K562 (cell line): Measurements from ENCODE around the gene CCNC. TPM values are rescaled to one million over a fixed set of nuclear protein-coding genes. Genes with fewer than 3 reads are reported as not detected.

Experiments
- DEAF1 ChIP-seq: fragments of 450-650 bp; formaldehyde crosslinking; IDR thresholded peaks from 2 replicates; pipeline ENCODE4 v1.4.0; 2020; ENCODE audit warnings: mild to moderate bottlenecking, moderate library complexity
- GABPB2 ChIP-seq: fragments of 250-450 bp; sonication (Bioruptor Pico); conservative IDR thresholded peaks from 2 replicates; pipeline ENCODE4 v1.5.1; 2021; ENCODE audit warnings: mild to moderate bottlenecking
- GATAD2A ChIP-seq: fragments of 450-650 bp; IDR thresholded peaks from 2 replicates; pipeline ENCODE4 v1.6.1; 2017
- HMBOX1 ChIP-seq: sonication (generic); IDR thresholded peaks from 2 replicates; pipeline ENCODE4 v1.6.1; 2016
- MYNN ChIP-seq, 2 experiments: sonication (generic); formaldehyde crosslinking in 1 of 2; IDR thresholded peaks; 2 replicates each; pipeline versions ENCODE4 v1.5.0 to v1.6.1; 2016 to 2020; ENCODE audit warnings: antibody characterized with exemption in 1 of 2, missing genetic modification reagents in 1 of 2
- NFIX ChIP-seq: fragments of 250-450 bp; sonication (Bioruptor Pico); IDR thresholded peaks from 2 replicates; pipeline ENCODE4 v1.4.0; 2020; ENCODE audit warnings: low read depth, mild to moderate bottlenecking, moderate library complexity
- PYGO2 ChIP-seq: fragments of 450-650 bp; IDR thresholded peaks from 2 replicates; pipeline ENCODE4 v1.6.1; 2016; ENCODE audit warnings: mild to moderate bottlenecking, missing genetic modification characterization, moderate library complexity, missing compliant biosample characterization
- RBBP5 ChIP-seq: fragments of 200-600 bp; sonication (generic); IDR thresholded peaks from 2 replicates; pipeline ENCODE4 v1.6.1; 2012; ENCODE audit warnings: borderline replicate concordance, mild to moderate bottlenecking, low read length, control low read depth, inconsistent platforms; ENCODE audit not compliant: insufficient read depth, poor library complexity, severe bottlenecking
- XRCC4 ChIP-seq: IDR thresholded peaks from one replicate; pipeline ENCODE4 v1.6.1; 2011; ENCODE audit not compliant: insufficient read depth, insufficient read length; ENCODE audit errors: extremely low read depth
- ZKSCAN3 ChIP-seq: fragments of 250-450 bp; sonication (Bioruptor Pico); IDR thresholded peaks from 2 replicates; pipeline ENCODE4 v1.4.0; 2020
- ZNF224 ChIP-seq: sonication (generic); formaldehyde crosslinking; IDR thresholded peaks from 2 replicates; pipeline ENCODE4 v1.8.0; 2022; ENCODE audit warnings: mild to moderate bottlenecking, missing genetic modification reagents
- polyA plus RNA-seq, 8 experiments: library from polyadenylated mRNA; depleted of rRNA in 4 of 8; stranded (reverse) in 5 of 8; unstranded in 3 of 8; fragments of >200 nt; fragmentation: Nextera tagmentation in 2 of 8; fragmentation: Illumina TruSeq in 1 of 8; extraction: Ambion mirVana in 2 of 8; extraction: Trizol in 1 of 8; gene quantifications; 2 replicates each; pipeline versions ENCODE4 v1.2.1 to v1.2.3, GENCODE V29; 2011 to 2014; ENCODE audit warnings: inconsistent platforms in 1 of 8, missing spikeins in 1 of 8
- total RNA-seq, 7 experiments: library from RNA; depleted of rRNA in 6 of 7; stranded (reverse); fragments of >200 nt in 6 of 7; fragmentation: Illumina TruSeq in 2 of 7; extraction: Trizol in 2 of 7; gene quantifications; 2 replicates each; pipeline versions ENCODE4 v1.2.1 to v1.2.3, GENCODE V29; 2011 to 2021; ENCODE audit warnings: low replicate concordance in 1 of 7
- TF ChIP-seq, protein P1 (sequence below): sonication (generic); formaldehyde crosslinking; IDR thresholded peaks from 2 replicates; pipeline ENCODE4 v1.8.1; 2023; ENCODE audit warnings: mild to moderate bottlenecking, missing genetic modification reagents
- TF ChIP-seq, protein P2 (sequence below): fragments of 450-650 bp; IDR thresholded peaks from 2 replicates; pipeline ENCODE4 v1.6.1; 2016; ENCODE audit warnings: mild to moderate bottlenecking
- TF ChIP-seq, protein P3 (sequence below), 2 experiments: fragments of 250-450 bp in 1 of 2; fragments of 450-650 bp in 1 of 2; sonication (Bioruptor Pico) in 1 of 2; IDR thresholded peaks; 2 replicates each; pipeline versions ENCODE4 v1.6.1 to v1.8.0; 2016 to 2021; ENCODE audit warnings: mild to moderate bottlenecking in 2 of 2, moderate library complexity in 2 of 2, missing compliant biosample characterization in 1 of 2, missing genetic modification characterization in 1 of 2
- TF ChIP-seq, protein P4 (sequence below): IDR thresholded peaks from 3 replicates; pipeline ENCODE4 v1.6.1; 2011; ENCODE audit warnings: borderline replicate concordance, mild to moderate bottlenecking; ENCODE audit not compliant: insufficient read length, insufficient read depth

CCNC gene
- total and polyA plus RNA-seq, 9 of the 15 experiments (the other 6 are each of a cell fraction or from before 2014, with no cell fraction given), result 68.7 to 177 (median 99.6) TPM

DNA sequence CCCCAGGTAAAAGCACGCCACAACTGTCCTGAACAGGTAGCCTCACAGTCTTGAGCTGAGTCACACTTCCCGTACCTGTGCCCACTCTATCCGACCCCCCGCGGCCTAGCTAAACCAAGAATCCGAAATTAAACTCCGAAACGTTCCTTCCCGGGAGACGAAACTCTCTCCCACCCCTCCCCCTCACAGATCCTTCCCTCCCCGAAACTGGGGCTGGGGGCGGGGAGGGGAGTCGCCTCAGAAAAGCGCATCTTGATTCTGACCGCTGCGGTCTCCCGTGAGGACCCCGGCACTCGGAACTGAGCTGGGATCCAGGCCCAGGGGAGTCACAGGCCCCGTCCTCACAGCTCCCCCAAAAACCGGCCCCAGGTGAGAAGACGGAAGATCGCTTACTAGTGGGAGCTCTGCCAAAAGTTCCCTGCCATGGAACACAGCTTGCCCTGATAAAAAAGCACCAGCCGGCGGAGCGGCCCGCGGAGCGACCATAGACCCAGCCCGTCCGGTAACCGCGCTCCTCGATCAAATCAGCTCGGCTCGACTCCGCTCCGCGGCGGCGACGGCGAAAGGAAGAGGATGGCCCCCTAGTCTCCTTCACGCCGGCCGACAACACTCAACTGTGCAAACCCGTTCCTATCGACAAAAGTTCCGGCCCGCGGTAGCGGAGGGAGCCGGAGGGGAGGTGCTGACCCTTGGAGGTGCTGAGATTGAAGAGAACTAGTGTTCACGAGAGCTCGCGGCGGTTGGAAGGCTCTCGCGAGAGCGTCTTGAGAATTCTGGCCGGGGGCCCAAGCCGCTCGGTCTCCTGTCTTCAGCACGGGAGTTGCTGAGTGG is at the start of gene CCNC (continued):
- TF ChIP-seq, protein P1, sequence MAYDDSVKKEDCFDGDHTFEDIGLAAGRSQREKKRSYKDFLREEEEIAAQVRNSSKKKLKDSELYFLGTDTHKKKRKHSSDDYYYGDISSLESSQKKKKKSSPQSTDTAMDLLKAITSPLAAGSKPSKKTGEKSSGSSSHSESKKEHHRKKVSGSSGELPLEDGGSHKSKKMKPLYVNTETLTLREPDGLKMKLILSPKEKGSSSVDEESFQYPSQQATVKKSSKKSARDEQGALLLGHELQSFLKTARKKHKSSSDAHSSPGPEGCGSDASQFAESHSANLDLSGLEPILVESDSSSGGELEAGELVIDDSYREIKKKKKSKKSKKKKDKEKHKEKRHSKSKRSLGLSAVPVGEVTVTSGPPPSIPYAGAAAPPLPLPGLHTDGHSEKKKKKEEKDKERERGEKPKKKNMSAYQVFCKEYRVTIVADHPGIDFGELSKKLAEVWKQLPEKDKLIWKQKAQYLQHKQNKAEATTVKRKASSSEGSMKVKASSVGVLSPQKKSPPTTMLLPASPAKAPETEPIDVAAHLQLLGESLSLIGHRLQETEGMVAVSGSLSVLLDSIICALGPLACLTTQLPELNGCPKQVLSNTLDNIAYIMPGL, result peak; percentile 70; the same call in 1 of the 2 replicates
- TF ChIP-seq GABPB2 (CRISPR knock-in tag) (no peak), GATAD2A (no peak), HMBOX1 (peak; percentile 67; the same call in 1 of the 2 replicates), NFIX (CRISPR knock-in tag) (no peak; the same call in 1 of the 2 replicates), MYNN (IDR thresholded peaks at IDR 0.05) (peak; percentile 55), MYNN (CRISPR knock-in tag; IDR thresholded peaks at IDR 0.05) (no peak), ZNF224 (CRISPR knock-in tag) (peak; percentile 54; the same call in 1 of the 2 replicates), XRCC4 (no peak), DEAF1 (CRISPR knock-in tag) (no peak), RBBP5 (peak; percentile 99), ZKSCAN3 (CRISPR knock-in tag) (0 out of 2 replicates have a peak, but pooled peaks have one; percentile 30), PYGO2 (tag) (no peak)
- TF ChIP-seq, protein P2, sequence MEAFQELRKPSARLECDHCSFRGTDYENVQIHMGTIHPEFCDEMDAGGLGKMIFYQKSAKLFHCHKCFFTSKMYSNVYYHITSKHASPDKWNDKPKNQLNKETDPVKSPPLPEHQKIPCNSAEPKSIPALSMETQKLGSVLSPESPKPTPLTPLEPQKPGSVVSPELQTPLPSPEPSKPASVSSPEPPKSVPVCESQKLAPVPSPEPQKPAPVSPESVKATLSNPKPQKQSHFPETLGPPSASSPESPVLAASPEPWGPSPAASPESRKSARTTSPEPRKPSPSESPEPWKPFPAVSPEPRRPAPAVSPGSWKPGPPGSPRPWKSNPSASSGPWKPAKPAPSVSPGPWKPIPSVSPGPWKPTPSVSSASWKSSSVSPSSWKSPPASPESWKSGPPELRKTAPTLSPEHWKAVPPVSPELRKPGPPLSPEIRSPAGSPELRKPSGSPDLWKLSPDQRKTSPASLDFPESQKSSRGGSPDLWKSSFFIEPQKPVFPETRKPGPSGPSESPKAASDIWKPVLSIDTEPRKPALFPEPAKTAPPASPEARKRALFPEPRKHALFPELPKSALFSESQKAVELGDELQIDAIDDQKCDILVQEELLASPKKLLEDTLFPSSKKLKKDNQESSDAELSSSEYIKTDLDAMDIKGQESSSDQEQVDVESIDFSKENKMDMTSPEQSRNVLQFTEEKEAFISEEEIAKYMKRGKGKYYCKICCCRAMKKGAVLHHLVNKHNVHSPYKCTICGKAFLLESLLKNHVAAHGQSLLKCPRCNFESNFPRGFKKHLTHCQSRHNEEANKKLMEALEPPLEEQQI, result peak; percentile 98
- TF ChIP-seq, protein P3, sequence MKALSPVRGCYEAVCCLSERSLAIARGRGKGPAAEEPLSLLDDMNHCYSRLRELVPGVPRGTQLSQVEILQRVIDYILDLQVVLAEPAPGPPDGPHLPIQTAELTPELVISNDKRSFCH (CRISPR knock-in tag; IDR thresholded peaks at IDR 0.05), result no peak
- TF ChIP-seq, protein P3 (tag; IDR thresholded peaks at IDR 0.05), result peak; percentile 84
- TF ChIP-seq, protein P4, sequence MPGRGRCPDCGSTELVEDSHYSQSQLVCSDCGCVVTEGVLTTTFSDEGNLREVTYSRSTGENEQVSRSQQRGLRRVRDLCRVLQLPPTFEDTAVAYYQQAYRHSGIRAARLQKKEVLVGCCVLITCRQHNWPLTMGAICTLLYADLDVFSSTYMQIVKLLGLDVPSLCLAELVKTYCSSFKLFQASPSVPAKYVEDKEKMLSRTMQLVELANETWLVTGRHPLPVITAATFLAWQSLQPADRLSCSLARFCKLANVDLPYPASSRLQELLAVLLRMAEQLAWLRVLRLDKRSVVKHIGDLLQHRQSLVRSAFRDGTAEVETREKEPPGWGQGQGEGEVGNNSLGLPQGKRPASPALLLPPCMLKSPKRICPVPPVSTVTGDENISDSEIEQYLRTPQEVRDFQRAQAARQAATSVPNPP, result no peak
